Upper lobe of left lung (tissue), 6 donors: ENCODE measurements around the gene TAX1BP3. TPM values are rescaled to one million over a fixed set of nuclear protein-coding genes. Genes with fewer than 3 reads are reported as not detected.

Source experiments
- ATAC-seq, 2 donors: fragments of 200-7000 bp; cut with Tn5 transposase; one replicate each; pipeline ENCODE4 v1.9.1; 2022; ENCODE audit warnings: mild to moderate bottlenecking in 2 of 2, moderate library complexity in 2 of 2; ENCODE audit not compliant: low FRiP score in 2 of 2
- DNase-seq, 2 donors: peaks; one replicate each; pipeline ENCODE4 v3.0.0-alpha.2; 2019 to 2020
- H3K27ac ChIP-seq, 4 donors: fragments of 200-600 bp; sonication (generic); one replicate each; pipeline ENCODE4 v1.5.1; 2016 to 2019
- H3K27me3 ChIP-seq, 4 donors: fragments of 200-600 bp; sonication (generic); one replicate each; pipeline ENCODE4 v1.5.1; 2017 to 2019
- H3K36me3 ChIP-seq, 4 donors: fragments of 200-600 bp; sonication (generic); one replicate each; pipeline ENCODE4 v1.5.1; 2016 to 2019
- H3K4me1 ChIP-seq, 4 donors: fragments of 200-600 bp; sonication (generic); one replicate each; pipeline ENCODE4 v1.5.1; 2018 to 2019
- H3K4me3 ChIP-seq, 4 donors: fragments of 200-600 bp; sonication (generic); one replicate each; pipeline ENCODE4 v1.5.1; 2017 to 2019; ENCODE audit warnings: mild to moderate bottlenecking in 2 of 4, moderate library complexity in 1 of 4
- H3K9me3 ChIP-seq, 4 donors: fragments of 200-600 bp; sonication (generic); one replicate each; pipeline ENCODE4 v1.5.1; 2018 to 2019
- CTCF ChIP-seq, 6 experiments: fragments of 450-650 bp in 4 of 6; fragments of 200-600 bp in 2 of 6; sonication (generic) in 2 of 6; IDR thresholded peaks; one replicate each; pipeline ENCODE4 v1.5.1; 2016 to 2019; ENCODE audit warnings: antibody characterized with exemption in 6 of 6
- EP300 ChIP-seq, 4 donors: sonication (generic); formaldehyde crosslinking; IDR thresholded peaks; one replicate each; pipeline ENCODE4 v1.5.1; 2017; ENCODE audit warnings: antibody characterized with exemption in 4 of 4, control low read depth in 2 of 4
- POLR2A ChIP-seq, 4 donors: fragments of 450-650 bp; IDR thresholded peaks; one replicate each; pipeline ENCODE4 v1.5.1; 2016 to 2017; ENCODE audit warnings: antibody characterized with exemption in 4 of 4, mild to moderate bottlenecking in 2 of 4
- POLR2AphosphoS5 ChIP-seq, 2 donors: sonication (generic); formaldehyde crosslinking; IDR thresholded peaks; one replicate each; pipeline ENCODE4 v1.5.1; 2017; ENCODE audit warnings: antibody characterized with exemption in 2 of 2
- WGBS, 2 donors: methylation state at CpG; one replicate each; pipeline ENCODE4 v1.1.5; 2017 to 2018; 5-methylcytosine and 5-hydroxymethylcytosine counted together
- total RNA-seq, 6 donors: library from RNA; depleted of rRNA in 4 of 6; stranded (reverse); fragments of >200 nt in 4 of 6; gene quantifications; one replicate each; pipeline versions ENCODE4 v1.1.0 to v1.2.1, GENCODE V29; 2016 to 2021
- donor health status: DM: no; HTN: no; CAD: no; lungs with moderate emphysema.
- donor health status: DM: no; HTN: yes; CAD: no; lungs with severe emphysema.

TAX1BP3 gene
- total RNA-seq, 6 donors from 2014 or later, result 49.2 to 200 (median 126) TPM

GRCh38 chr17:3613124-3613523 is 55.3 kb downstream of the TAX1BP3 start:
- H3K36me3 ChIP-seq, result peaks cover 13 to 84% (median 66%) of the 10 kb centered on the region in 4 donors
- 91 to 97% methylated on average over 5 to 6 of the region's 6 CpGs for WGBS, 2 donors

More at GRCh38 chr17:3613124-3613523, 55.3 kb downstream of the TAX1BP3 start:
- Histone ChIP-seq H3K27ac (no peak overlapping the region), H3K27me3 (no peaks in the 10 kb centered on the region), H3K4me3 (no peak overlapping the region), H3K4me1 (no peaks in the 10 kb centered on the region), H3K9me3 (no peaks in the 10 kb centered on the region)
- TF ChIP-seq POLR2AphosphoS5 (IDR thresholded peaks at IDR 0.05) (no peak), POLR2A (IDR thresholded peaks at IDR 0.05) (no peak), CTCF (IDR thresholded peaks at IDR 0.05) (no peak), EP300 (IDR thresholded peaks at IDR 0.05) (no peak)
- ATAC-seq, result no peak
- DNase-seq, result no peak

Other genes with a start within 250 kb of the TAX1BP3 start
- gene OR1E2, start 234.7 kb downstream of the TAX1BP3 start, total RNA-seq, result not detected
- gene SPATA22, start 196.8 kb downstream of the TAX1BP3 start, total RNA-seq, result 1 to 10 TPM in 1 of 6 donors, under 1 TPM in 1, not detected in 4; 0.20 to 2.1 TPM
- gene ASPA, start 192.6 kb downstream of the TAX1BP3 start, total RNA-seq, result 1 to 10 TPM in 3 of 6 donors, under 1 TPM in 3; 0.76 to 7.6 (median 1.2) TPM
- gene TRPV3, start 110.8 kb downstream of the TAX1BP3 start, total RNA-seq, result under 1 TPM; under 0.01 to 0.84 (median 0.28) TPM
- gene TRPV1, start 59.2 kb downstream of the TAX1BP3 start, total RNA-seq, result 10 to 100 TPM in 1 of 6 donors, 1 to 10 TPM in 5; 2.0 to 16.8 (median 4.8) TPM
- gene SHPK, start 32.3 kb downstream of the TAX1BP3 start, total RNA-seq, result 10 to 100 TPM; 10.5 to 25.1 (median 12.4) TPM
- 10 to 100 TPM; 22.1 to 31.4 (median 25.3) TPM for gene CTNS, start 31.8 kb downstream of the TAX1BP3 start, total RNA-seq
- 10 to 100 TPM in 4 of 6 donors, 1 to 10 TPM in 1, not detected in 1; 9.8 to 38.7 (median 36.5) TPM for gene EMC6, start 234 bp upstream of the TAX1BP3 start, total RNA-seq
- 10 to 100 TPM in 1 of 6 donors, 1 to 10 TPM in 3, under 1 TPM in 1, not detected in 1; 0.46 to 15.7 (median 2.5) TPM for gene P2RX5, start 27.6 kb upstream of the TAX1BP3 start, total RNA-seq
- 1 to 10 TPM in 2 of 6 donors, under 1 TPM in 2, not detected in 2; 0.49 to 1.7 (median 0.81) TPM for gene HASPIN, start 55.3 kb upstream of the TAX1BP3 start, total RNA-seq
- gene ITGAE, start 132.6 kb upstream of the TAX1BP3 start, total RNA-seq, result 10 to 100 TPM; 17.2 to 36.0 (median 26.4) TPM
- 10 to 100 TPM; 17.3 to 43.0 (median 32.5) TPM for gene NCBP3, start 177.7 kb upstream of the TAX1BP3 start, total RNA-seq
- gene CAMKK1, start 224.5 kb upstream of the TAX1BP3 start, total RNA-seq, result 10 to 100 TPM in 4 of 6 donors, 1 to 10 TPM in 2; 4.9 to 23.0 (median 11.0) TPM
- gene P2RX1, start 247.9 kb upstream of the TAX1BP3 start, total RNA-seq, result 10 to 100 TPM in 2 of 6 donors, 1 to 10 TPM in 4; 3.7 to 29.9 (median 9.4) TPM